T-helper 1 cell treated with Interleukin-12 subunit alpha and Interleukin-12 subunit beta and Interleukin-4 antibody, amounts not matched to agents 30 μg/mL and 1 μg/mL, for 36 hours (primary cell): ENCODE data around the gene FLT1.

ENCODE experiments used
- H3K27ac Mint-ChIP-seq: one replicate; pipeline ENCODE4 v1.8.0; 2021; ENCODE audit warnings: mild to moderate bottlenecking, mixed read lengths
- H3K27me3 Mint-ChIP-seq: one replicate; pipeline ENCODE4 v1.8.0; 2021; ENCODE audit warnings: low read depth, mixed read lengths
- H3K36me3 Mint-ChIP-seq: one replicate; pipeline ENCODE4 v1.8.0; 2021; ENCODE audit warnings: low read depth, mixed read lengths
- H3K4me1 Mint-ChIP-seq: one replicate; pipeline ENCODE4 v1.8.0; 2021; ENCODE audit warnings: low read depth, mixed read lengths
- H3K4me3 Mint-ChIP-seq: one replicate; pipeline ENCODE4 v1.8.0; 2021; ENCODE audit warnings: mild to moderate bottlenecking, moderate library complexity, mixed read lengths
- H3K9me3 Mint-ChIP-seq: one replicate; pipeline ENCODE4 v1.8.0; 2021; ENCODE audit warnings: mixed read lengths

FLT1 gene

DNA sequence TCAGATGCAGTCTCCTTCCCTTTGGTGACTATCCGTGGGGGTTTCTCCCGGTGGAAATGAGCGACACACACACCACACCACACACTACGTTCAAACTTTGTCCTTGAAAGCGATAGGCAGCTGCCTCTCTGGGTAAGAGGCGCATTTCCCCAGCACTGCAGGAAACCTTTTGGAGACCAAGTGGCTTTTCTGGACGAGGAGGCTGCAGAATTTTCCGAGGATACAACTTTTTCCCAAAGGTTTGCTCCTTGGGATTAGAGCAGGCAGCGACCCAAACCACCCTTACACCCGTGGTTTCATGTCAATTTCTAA lies 38.2 kb upstream of the FLT1 start:
- H3K4me1 Mint-ChIP-seq, result peaks cover 3% of the 10 kb centered on the region

GRCh38 chr13:28532388-28533124 lies 37.6 kb upstream of the FLT1 start:
- peaks cover 7% of the 10 kb centered on the region for H3K9me3 Mint-ChIP-seq
- H3K27ac Mint-ChIP-seq, result no peak overlapping the region
- peaks cover 34% of the 10 kb centered on the region for H3K27me3 Mint-ChIP-seq
- peak overlapping the region; percentile 19 for H3K4me3 Mint-ChIP-seq
- peaks cover 3% of the 10 kb centered on the region for H3K4me1 Mint-ChIP-seq
- no peaks in the 10 kb centered on the region for H3K36me3 Mint-ChIP-seq

More for the DNA sequence above, 38.2 kb upstream of the FLT1 start:
- H3K36me3 Mint-ChIP-seq, result no peaks in the 10 kb centered on the region
- peaks cover 7% of the 10 kb centered on the region for H3K9me3 Mint-ChIP-seq
- H3K27me3 Mint-ChIP-seq, result peaks cover 29% of the 10 kb centered on the region
- no peak overlapping the region for H3K27ac Mint-ChIP-seq
- peak overlapping the region; percentile 19 for H3K4me3 Mint-ChIP-seq

GRCh38 chr13:28531845-28532387 lies 37.0 kb upstream of the FLT1 start:
- peaks cover 3% of the 10 kb centered on the region for H3K4me1 Mint-ChIP-seq
- H3K9me3 Mint-ChIP-seq, result peaks cover 7% of the 10 kb centered on the region
- H3K4me3 Mint-ChIP-seq, result no peak overlapping the region
- no peaks in the 10 kb centered on the region for H3K36me3 Mint-ChIP-seq
- no peak overlapping the region for H3K27ac Mint-ChIP-seq
- H3K27me3 Mint-ChIP-seq, result peaks cover 37% of the 10 kb centered on the region

DNA sequence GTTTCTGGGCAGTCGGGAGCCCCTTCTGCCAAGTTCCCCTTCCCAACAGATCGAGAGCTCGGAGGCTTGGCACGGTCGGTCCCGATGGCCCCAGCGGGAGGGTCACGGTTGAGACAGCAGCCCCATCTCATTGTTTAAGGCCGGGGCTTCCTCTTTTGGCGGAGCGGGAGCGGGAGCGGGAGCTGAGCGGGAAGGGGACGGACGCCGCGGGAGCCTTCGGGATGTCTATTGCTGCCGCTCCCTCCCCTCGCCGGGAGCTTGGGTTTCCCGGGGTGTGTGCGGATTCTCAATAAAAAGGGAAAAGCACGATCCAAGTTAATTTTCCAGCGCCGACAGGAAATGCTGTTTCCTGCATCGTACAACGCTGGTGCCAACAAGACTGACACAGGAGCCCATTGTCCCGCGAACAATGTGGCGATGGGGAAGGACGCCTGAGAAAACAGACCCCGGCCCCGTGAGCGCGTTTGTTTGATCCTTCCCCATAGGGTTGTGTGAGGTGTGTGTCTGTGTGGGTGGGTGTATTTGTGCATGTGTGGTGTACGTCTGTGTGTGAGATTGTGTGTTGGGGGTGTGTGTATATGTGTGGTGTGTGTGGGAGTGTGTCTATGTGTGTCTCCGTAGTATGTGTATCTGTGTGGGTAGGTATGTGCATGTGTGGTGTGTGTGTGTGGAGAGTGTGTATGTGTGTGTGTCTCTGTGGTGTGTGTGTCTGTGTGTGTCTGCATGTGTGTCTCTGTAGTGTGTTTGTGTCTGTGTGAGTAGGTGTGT lies 36.3 kb upstream of the FLT1 start:
- Mint-ChIP-seq H3K27me3 (peaks cover 37% of the 10 kb centered on the region), H3K4me1 (peaks cover 3% of the 10 kb centered on the region), H3K36me3 (no peaks in the 10 kb centered on the region), H3K27ac (no peak overlapping the region), H3K9me3 (peaks cover 4% of the 10 kb centered on the region), H3K4me3 (no peak overlapping the region)

DNA sequence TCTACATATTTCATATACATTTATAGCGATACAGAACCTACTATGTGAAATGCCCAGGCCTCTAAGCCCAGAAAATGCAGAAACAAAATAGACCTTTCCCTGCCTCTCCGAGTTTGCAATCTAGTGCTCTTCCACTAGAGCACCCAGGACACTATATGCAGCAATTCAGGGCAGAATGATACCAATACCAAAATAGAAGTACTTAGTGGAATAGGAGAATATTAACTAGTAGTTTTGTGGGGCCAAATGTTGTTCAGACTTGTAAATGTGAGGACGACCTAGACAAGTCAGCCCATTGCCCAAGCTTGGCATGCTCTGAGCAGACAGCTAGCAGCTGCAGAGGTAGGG lies 35.8 kb upstream of the FLT1 start:
- Mint-ChIP-seq H3K4me1 (peaks cover 3% of the 10 kb centered on the region), H3K9me3 (no peaks in the 10 kb centered on the region), H3K27ac (no peak overlapping the region), H3K4me3 (no peak overlapping the region), H3K36me3 (no peaks in the 10 kb centered on the region), H3K27me3 (peaks cover 39% of the 10 kb centered on the region)

GRCh38 chr13:28529836-28530235 lies 34.9 kb upstream of the FLT1 start:
- H3K4me1 Mint-ChIP-seq, result peaks cover 3% of the 10 kb centered on the region
- H3K36me3 Mint-ChIP-seq, result no peaks in the 10 kb centered on the region
- H3K9me3 Mint-ChIP-seq, result no peaks in the 10 kb centered on the region
- peaks cover 41% of the 10 kb centered on the region for H3K27me3 Mint-ChIP-seq
- H3K4me3 Mint-ChIP-seq, result no peak overlapping the region
- no peak overlapping the region for H3K27ac Mint-ChIP-seq

DNA sequence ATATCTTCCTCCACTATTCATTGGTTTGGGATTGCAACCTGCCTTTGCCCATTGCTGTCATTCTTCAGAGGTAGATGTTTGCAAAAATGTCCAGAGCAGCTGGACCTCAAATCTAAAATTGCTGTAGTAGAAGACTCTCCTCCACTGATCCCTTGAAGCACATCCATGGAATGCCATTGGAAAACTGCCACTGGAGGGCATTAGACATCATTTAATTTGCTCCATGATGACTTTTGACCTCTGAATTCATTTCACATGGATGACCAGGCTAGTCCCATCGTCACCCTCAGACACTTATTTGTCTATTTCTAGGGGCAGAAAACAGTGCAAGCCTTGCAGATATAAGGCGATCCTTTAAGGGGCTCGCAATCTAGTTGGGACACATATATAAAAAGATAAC lies 33.9 kb upstream of the FLT1 start:
- Mint-ChIP-seq H3K27ac (no peak overlapping the region), H3K9me3 (no peaks in the 10 kb centered on the region), H3K4me3 (no peak overlapping the region), H3K4me1 (peaks cover 6% of the 10 kb centered on the region), H3K36me3 (no peaks in the 10 kb centered on the region), H3K27me3 (peaks cover 35% of the 10 kb centered on the region)

DNA sequence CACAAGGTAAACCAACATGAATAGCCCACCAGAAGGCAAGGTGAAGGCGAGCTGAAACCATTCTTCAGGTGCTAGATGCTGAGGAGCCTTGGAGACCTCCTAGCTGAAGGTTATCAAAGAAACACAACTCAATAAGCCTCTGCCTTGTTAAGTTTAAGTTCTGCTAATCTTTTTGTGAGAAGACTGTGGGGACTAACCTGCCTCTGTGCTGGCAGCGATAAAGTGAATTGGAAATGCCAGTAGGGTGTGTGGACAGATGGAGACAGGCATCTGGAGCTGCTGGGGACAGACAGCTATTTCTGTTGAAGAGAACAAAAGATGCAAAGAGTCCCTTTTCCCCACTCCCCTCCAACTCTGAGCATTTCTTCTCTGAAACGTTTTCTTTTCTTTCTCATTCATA lies 33.5 kb upstream of the FLT1 start:
- Mint-ChIP-seq H3K4me1 (peaks cover 6% of the 10 kb centered on the region), H3K27ac (no peak overlapping the region), H3K4me3 (no peak overlapping the region), H3K36me3 (no peaks in the 10 kb centered on the region), H3K9me3 (no peaks in the 10 kb centered on the region), H3K27me3 (peaks cover 31% of the 10 kb centered on the region)

- H3K27ac Mint-ChIP-seq, result no peak overlapping the region
- no peaks in the 10 kb centered on the region for H3K9me3 Mint-ChIP-seq
- H3K36me3 Mint-ChIP-seq, result no peaks in the 10 kb centered on the region
- peaks cover 24% of the 10 kb centered on the region for H3K27me3 Mint-ChIP-seq
- H3K4me1 Mint-ChIP-seq, result peaks cover 3% of the 10 kb centered on the region
- no peak overlapping the region for H3K4me3 Mint-ChIP-seq
Measured at GRCh38 chr13:28527629-28528028, 32.7 kb upstream of the FLT1 start.

DNA sequence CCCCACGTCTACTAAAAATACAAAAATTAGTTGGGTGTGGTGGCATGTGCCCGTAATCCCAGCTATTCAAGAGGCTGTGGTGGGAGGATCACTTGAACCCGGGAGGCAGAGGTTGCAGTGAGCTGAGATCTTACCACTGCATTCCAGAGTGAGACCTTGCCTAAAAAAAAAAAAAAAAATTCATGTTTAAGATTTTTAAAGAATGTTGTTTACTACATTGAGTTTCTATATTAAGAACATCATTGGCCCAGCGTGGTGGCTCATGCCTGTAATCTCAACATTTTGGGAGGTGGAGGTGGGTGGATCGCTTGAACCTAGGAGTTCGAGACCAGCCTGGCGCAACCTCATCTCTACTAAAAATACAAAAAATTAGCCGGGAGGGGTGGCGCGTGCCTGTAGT lies 31.9 kb upstream of the FLT1 start:
- Mint-ChIP-seq H3K36me3 (no peaks in the 10 kb centered on the region), H3K4me3 (no peak overlapping the region), H3K27ac (no peak overlapping the region), H3K27me3 (peaks cover 24% of the 10 kb centered on the region), H3K9me3 (no peaks in the 10 kb centered on the region), H3K4me1 (peaks cover 3% of the 10 kb centered on the region)

DNA sequence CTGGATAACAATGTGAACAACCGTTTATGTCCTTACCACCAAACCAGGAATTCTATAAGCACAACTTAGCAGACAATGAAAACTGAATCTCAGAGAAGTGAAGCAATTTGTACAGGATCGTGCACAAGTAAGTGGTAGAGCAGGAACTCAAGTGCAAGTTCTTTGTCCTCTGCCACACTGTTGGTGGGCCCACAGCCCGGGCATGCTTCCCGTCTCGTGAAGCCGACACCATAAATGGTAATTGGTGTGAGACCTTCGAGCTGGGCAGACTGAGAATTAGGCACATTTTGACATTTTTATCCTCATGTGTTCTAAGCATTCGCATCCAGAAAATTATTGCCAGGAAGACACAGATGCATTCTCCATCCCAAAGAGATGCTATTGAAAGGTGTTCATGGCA lies 27.9 kb upstream of the FLT1 start:
- H3K27me3 Mint-ChIP-seq, result peaks cover 20% of the 10 kb centered on the region
- no peaks in the 10 kb centered on the region for H3K9me3 Mint-ChIP-seq
- H3K27ac Mint-ChIP-seq, result no peak overlapping the region
- H3K4me1 Mint-ChIP-seq, result peaks cover 3% of the 10 kb centered on the region
- H3K4me3 Mint-ChIP-seq, result no peak overlapping the region
- no peaks in the 10 kb centered on the region for H3K36me3 Mint-ChIP-seq

GRCh38 chr13:28513745-28514144 lies 18.8 kb upstream of the FLT1 start:
- H3K4me3 Mint-ChIP-seq, result no peak overlapping the region
- no peaks in the 10 kb centered on the region for H3K4me1 Mint-ChIP-seq
- H3K27me3 Mint-ChIP-seq, result peaks cover 31% of the 10 kb centered on the region
- no peaks in the 10 kb centered on the region for H3K36me3 Mint-ChIP-seq
- H3K9me3 Mint-ChIP-seq, result no peaks in the 10 kb centered on the region
- no peak overlapping the region for H3K27ac Mint-ChIP-seq

DNA sequence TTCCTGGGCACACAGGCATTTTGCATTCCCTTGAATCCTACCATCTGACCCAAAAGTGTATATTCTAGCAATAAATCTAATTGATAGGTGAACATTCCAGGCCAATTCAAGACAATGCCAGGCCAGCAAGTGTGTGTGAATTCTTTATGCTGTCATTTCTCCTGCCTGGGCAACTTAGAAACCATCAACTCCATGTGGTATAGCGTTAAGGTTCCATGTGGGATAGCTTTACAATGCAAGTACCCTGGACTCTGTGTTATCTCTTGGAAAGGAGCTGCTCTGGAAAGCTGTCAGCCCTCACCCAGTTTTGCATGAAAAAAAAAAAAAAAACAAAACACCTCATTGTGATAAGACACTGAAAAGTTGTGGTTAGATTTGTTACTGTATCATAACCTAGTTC lies 15.6 kb upstream of the FLT1 start:
- Mint-ChIP-seq H3K4me3 (no peak overlapping the region), H3K4me1 (peaks cover 1% of the 10 kb centered on the region), H3K9me3 (no peaks in the 10 kb centered on the region), H3K36me3 (no peaks in the 10 kb centered on the region), H3K27me3 (peaks cover 22% of the 10 kb centered on the region), H3K27ac (no peak overlapping the region)

- H3K36me3 Mint-ChIP-seq, result no peaks in the 10 kb centered on the region
- H3K4me3 Mint-ChIP-seq, result no peak overlapping the region
- H3K27ac Mint-ChIP-seq, result no peak overlapping the region
- peaks cover 5% of the 10 kb centered on the region for H3K4me1 Mint-ChIP-seq
- H3K9me3 Mint-ChIP-seq, result no peaks in the 10 kb centered on the region
- H3K27me3 Mint-ChIP-seq, result peaks cover 22% of the 10 kb centered on the region
Measured at GRCh38 chr13:28510066-28510465, 15.1 kb upstream of the FLT1 start.

DNA sequence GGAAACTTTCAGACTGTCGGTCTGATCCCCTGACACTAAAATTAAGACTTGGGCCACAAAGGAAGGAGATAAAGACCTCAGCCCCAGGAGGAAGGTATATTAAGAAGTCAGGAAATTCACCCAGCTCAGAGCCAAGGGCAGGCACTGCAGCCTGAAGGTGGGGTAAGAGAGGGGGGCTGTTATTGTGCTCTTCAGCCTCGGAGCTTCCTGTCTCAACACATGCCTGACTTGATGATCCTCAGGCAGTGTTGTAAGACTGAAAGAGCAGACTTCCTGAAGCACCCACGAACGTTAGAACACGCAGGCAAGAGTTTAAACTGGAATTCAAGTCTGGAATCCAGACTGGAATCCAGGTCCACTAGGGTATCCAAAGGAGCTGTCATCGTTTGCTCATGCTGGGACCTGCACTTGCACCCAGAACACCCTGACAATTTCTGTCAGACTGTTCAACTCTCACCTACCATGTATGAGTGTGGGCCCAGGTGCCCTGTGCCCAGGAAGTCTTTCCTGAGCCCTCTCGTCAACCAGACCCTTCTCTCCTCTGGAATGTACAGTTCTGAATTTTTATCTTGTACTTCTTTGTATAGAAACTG lies 10.7 kb upstream of the FLT1 start:
- Mint-ChIP-seq H3K36me3 (no peaks in the 10 kb centered on the region), H3K4me3 (no peak overlapping the region), H3K27me3 (peaks cover 17% of the 10 kb centered on the region), H3K9me3 (no peaks in the 10 kb centered on the region), H3K4me1 (peaks cover 5% of the 10 kb centered on the region), H3K27ac (no peak overlapping the region)
